Stimulated activated CD4-positive, alpha-beta T cell treated with anti-CD3 and anti-CD28 coated beads, Interleukin-1b, Interleukin-23, amount 100 ng/mL, for 4 hours (primary cell): ENCODE measurements around the gene CABP7.
A peak's percentile ranks its signal among the peaks of the same experiment; 100 is the strongest.
"Not testable (repeated sequence)": the region's sequence is repeated elsewhere in the genome, so short reads cannot be mapped to it uniquely, and the experiment has no call there.

ENCODE experiments used
- DNase-seq, 2 donors: peaks; one replicate each; pipeline ENCODE4 v3.0.0-alpha.2; 2020; ENCODE audit warnings: low read depth in 2 of 2

Gene CABP7

DNA sequence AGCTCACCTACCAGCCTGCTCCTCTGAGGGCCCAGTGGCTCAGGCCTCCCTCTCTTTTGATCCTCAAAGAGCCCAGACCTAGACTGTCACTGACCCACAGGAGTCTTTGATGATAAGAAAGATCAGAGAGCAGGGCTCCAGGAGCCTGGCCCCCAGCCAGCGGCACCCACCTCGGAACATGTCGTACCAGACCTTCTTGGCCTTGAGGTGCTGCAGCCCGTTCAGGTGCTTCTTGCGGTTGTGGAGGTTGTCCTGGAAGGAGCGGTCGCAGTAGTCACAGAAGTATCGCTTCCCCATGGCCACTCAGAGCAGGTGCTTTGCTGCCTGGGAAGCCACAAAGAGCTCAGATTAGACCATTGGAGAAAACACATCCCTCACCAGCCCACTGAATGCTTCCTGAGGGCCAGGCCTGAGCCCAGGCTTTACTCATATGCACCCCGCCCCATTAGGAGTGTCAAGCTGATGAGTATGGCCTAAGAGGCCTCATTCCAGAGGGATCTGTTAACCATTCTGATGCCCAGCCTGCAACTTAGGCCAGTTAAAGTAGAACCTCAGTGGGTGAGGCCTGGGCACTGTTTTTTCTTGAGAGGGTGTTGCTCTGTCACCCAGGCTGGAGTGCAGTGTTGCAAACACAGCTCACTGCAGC, 28.6 kb downstream of the CABP7 start:
- no peak for DNase-seq

DNA sequence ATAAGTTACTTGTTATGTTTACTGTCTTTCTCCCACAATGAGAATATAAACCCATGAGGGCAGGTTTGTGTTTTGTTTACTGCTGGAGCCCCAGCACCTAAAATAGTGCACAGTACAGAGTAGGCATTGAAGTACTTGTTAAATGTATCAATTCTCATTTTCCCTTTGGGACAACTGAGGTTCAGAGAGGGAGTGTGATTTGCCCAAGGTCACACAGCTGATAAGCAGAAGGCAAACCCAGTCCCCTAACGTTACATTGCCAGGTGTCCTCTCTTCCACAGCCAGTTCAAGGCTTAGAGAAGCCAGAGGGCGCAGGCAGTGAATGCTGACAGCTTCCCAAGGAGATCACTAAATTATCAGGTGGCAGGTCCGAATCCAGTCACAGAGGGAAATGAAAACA, 30.2 kb downstream of the CABP7 start:
- DNase-seq = no peak

DNA sequence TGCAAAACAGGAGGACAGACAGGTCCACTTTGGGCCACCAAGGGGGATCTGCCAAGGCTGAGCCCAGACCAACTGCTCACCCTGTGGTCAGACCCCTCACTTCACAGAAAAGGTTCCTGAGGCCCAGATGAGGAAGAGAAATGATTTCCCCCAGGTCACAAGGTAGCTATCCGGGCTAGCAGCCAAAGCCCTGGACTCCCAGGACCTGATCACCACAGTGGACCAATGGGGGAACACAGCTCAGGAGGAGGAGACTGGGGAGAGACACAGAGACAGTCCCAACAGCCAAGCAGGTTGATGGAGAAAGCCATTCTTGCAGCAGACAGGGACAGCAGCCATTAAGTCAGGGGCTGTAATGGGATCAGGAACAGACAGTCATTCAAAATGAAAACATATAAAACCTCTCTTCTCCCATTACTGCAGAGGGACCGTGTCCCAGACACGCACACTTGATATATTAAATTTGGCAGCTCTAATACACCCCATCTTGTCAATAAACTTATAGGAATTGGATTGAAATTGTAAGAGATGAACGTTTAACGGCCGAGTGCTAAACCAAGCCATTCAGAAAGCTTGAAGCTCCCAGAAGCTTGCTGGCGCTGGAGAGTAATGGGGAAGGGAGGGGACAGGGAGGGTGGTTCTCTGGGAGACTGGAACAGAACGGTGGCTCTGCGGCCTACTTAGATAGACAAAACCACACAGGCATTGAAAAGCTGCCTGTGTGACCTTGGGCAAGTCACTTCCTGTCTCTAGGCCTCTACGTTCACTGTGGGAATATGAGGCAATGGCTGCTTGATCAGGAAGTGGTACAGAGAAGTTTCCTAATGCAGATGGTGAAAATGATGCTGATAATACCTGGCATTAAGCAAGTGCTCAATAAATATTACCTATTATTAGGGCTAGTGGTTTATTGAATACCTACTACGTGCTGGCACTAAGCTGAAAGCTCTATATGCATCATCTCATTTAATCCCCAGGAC, 31.0 kb downstream of the CABP7 start:
- DNase-seq = no peak

DNA sequence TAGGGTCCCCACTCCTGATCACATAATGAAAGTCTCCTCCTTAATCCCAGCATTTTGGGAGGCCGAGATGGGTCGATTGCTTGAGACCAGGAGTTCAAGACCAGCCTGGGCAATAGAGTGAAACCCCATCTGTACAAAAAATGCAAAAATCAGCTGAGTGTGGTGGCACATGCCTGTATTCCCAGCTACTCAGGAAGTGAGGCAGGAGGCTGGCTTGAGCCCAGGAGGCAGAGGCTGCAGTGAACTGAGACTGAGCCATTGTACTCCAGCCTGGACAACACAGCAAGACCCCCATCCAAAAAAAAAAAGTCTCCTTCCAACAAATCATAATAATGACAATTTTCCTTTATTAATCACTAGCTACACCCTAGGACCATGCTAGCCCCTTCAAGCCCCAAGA, 31.9 kb downstream of the CABP7 start:
- DNase-seq = no peak

DNA sequence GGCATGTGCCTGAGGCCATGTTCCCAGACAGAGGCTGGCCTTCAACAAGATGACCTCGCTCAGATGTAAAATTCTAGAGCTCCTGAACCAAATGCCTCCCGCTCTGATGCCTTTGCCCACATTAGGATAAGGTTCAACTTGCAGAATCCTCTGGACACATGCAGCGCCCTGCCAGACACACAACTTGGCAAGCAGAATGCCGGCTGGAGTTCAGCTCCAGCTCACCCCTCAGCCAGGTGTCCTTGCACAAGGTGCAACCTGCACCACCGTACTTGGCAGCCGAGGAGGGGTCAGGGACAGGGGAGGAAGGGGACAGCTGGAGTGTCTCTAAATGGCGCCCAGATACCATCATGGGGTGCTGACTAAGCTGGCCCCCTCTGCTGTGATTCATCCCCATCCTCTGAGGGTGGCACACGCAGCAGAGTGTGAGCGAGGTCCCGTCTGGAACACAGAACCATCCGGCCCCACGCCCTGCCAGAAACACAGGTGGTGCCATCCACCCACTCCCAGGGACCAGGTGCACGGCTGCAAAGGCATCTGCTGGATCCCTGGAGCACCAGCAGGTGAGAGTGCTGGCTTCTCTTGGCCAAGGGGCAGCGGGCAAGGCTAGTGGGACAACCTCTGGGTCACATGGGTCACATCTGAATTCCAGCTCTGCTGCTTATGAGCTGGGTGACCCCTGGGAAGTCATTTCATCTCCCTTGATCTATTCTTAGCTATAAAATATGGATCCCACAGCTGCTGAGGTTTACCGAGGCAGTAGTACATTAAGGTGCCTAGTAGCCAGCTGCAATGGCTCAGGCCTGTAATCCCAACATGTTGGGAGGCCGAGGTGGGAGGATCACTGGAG, 34.2 kb downstream of the CABP7 start:
- no peak for DNase-seq

DNA sequence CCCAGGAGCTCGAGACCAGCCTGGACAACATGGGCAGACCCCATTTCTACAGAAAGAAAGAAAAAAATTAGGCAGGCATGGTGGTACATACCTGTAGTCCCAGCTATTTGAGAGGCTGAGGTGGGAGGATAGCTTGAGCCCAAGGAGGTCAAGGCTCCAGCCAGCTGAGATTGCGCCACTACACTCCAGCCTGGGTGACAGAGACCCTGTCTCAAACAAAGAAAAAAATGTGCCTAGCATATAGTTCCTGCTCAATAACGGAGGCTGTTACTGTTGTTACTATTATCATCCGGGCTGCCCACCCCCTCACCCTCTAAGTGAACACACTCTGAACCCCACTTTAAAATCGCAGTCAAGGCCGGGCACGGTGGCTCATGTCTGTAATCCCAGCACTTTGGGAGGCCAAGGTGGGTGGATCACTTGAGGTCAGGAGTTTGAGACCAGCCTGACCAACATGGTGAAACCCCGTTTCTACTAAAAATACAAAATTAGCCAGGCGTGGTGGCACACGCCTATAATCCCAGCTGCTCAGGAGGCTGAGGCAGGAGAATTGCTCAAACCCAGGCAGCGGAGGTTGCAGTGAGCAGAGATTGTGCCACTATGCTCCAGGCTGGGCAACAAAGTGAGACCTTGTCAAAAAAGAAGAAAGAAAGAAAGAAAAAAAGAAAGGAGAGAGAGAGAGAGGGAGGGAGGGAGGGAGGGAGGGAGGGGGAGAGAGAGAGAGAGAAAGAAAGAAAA, 35.0 kb downstream of the CABP7 start:
- not testable (repeated sequence) for DNase-seq

DNA sequence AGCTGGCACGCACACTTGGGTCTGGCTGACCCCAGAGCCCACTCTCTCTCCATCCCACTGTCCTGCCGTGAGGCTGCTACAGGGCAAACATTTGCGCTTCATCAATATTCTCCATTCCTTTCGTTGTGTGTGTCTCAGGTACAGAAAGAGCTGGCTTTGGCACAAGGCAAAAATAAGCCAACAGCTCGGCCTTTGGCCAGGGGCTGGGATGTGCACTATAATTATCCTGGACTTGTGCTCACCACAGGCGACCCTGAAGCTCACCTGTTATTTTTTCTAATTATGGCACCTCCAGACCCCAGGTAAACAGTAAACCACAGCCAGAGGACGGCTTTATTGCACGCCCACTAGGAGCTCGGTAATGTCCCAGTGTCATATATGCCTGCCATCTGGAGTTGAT, 36.1 kb downstream of the CABP7 start:
- no peak for DNase-seq

DNA sequence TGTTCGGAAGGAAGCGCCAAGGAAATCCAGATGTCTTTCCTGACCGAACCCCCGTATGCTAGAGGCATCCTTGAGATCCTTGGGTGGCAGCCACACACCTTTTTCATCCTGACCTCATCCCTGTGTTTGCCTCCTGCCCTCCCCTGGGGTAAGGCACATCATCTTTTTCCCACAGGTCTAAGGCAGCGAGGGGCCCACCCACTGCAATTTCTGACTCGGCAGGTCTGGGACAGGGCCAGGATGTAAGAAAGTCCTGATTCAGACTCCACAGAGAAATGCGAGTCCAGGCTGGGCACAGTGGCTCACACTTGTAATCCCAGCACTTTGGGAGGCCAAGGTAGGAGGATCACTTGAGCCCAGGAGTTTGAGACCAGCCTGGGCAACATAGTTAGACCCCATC, 36.5 kb downstream of the CABP7 start:
- DNase-seq = no peak

DNA sequence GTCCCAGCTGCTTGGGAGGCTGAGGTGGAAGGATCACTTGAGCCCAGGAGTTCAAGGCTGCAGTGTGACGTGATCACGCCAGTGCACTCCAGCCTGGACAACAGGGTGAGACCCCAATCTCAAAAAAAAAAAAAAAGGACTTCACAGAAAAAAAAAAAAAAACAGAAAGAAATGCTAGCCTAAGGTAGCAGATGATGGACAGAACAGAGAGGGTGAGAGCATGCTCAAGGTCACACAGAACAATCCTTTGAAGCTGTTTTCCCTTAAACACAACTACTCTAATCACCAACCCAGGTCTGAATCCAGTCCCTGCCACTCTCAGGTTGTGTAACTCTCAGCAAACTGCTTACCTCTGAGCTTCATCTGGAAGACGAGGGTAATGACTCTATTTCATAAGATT, 37.3 kb downstream of the CABP7 start:
- no peak for DNase-seq

DNA sequence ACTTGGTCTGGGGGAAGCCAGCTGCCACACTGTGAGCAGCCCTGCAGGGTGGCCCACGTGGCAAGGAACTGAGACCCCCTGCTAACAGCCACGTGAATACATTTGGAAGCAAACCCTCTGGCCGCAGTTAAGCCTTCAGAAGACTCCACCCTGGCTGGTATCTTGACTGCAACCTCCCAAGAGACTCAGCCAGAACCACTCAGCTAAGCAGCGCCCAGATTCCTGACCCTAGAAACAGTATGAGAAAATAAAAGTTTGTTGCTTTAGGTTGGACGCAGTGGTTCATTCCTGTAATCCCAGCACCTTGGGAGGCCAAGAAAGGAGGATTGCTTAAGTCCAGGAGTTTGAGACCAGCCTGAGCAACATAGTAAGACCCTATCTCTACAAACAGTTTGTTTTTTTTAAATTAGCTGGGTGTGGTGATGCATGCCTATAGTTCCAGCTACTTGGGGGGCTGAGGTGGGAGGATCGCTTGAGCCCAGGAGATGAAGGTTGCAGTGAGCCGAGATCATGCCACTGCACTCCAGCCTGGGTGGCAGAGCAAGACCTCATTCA, 38.3 kb downstream of the CABP7 start:
- no peak for DNase-seq

DNA sequence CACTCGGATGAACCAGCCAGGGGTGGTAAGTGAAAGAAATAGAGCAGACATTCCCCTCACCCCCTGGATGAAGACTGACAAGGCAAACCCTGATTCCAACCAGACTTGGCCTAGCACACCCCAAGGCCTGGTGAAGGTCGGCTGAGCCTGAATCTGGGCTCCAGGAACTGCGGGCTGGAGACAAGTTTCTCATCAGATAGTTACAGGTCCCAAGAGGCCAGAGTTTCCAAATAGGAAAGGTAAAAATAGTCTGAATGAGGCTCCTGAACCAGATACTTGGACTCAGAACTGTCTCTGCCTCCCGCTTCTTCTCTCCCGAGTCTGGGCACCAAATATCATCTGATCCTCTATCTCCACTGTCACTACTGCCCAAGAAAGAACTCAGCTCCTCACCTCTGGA, 39.2 kb downstream of the CABP7 start:
- no peak for DNase-seq

DNA sequence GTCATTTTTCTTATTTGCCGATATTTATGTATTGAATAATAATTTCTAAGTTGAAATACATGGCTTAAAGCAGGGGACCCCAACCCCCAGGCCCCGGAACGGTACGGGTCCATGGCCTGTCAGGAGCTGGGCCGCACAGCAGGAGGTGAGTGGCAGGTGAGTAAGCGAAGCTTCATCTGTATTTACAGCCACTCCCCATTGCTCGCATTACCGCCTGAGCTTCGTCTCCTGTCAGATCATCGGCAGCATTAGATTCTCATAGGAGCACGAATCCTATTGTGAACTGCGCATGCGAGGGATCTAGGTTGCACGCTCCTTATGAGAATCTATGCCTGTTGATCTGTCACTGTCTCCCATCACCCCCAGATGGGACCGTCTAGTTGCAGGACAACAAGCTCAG, 42.5 kb downstream of the CABP7 start:
- no peak for DNase-seq

DNA sequence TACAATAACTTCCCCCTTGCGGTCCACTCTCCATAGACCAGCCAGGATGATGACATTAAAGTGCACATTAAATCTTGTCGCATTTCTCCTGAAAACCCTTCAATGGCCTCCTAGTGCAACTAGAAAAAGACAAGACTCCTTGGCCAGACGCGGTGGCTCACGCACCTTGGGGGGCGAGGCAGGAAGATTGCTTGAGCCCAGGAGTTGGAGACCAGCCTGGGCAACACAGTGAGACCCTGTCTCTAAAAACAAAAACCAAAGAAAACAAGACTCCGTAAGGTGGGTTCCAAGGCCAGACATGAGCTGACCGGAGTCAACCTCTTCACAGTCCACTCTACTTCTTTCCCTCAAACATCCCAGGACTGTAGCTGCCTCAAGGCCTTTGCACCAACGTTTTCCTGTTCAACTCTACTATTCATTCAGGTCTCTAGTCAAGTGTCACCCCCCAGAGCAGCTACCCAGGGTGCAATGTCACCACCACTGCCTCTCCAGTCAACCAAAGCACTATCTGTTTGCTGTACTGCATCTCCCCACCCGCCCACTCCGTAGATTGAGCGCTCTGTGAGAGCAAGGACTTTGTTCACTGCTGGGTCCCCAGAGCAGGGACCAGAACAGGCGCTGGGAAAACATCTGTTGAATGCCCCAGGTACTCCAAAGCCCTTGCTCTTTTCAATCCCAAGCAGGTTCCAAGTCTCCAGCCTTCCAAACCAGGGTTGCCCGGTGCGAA, 46.3 kb downstream of the CABP7 start:
- DNase-seq = no peak

DNA sequence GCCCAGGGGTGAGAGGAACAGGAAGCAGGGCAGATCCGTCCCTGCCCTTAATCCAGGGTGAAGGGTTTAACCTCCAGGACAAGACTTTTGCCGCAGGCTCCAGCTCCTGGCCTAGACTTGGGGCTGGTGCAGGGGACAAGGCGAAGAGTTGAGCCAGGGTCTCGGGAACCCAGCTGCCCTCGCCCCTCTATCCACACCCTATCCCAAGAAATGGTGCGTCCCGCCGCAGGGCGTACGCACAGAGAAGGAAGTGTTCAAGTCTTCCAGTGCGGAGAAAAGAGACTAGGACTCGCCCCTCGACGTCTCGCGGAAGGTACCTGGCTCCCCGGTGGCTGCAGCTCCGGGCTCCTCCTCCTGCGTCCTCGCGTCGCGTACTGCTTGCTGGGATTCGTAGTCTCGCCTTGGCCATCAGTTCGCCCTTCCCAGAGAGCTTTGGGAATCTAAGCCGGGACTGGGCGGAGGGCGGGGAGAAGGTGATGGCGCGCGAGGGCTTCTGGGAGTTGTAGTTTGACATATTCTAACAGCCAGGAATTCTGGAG, 46.9 kb downstream of the CABP7 start, which contains the start of gene ZMAT5:
TSS of gene ZMAT5 (minus strand) at position 376 of the 539 bp plus-strand sequence. CDS start 18,463 bp downstream, outside the sequence.
- peak; percentile 80 to 84 for DNase-seq

DNA sequence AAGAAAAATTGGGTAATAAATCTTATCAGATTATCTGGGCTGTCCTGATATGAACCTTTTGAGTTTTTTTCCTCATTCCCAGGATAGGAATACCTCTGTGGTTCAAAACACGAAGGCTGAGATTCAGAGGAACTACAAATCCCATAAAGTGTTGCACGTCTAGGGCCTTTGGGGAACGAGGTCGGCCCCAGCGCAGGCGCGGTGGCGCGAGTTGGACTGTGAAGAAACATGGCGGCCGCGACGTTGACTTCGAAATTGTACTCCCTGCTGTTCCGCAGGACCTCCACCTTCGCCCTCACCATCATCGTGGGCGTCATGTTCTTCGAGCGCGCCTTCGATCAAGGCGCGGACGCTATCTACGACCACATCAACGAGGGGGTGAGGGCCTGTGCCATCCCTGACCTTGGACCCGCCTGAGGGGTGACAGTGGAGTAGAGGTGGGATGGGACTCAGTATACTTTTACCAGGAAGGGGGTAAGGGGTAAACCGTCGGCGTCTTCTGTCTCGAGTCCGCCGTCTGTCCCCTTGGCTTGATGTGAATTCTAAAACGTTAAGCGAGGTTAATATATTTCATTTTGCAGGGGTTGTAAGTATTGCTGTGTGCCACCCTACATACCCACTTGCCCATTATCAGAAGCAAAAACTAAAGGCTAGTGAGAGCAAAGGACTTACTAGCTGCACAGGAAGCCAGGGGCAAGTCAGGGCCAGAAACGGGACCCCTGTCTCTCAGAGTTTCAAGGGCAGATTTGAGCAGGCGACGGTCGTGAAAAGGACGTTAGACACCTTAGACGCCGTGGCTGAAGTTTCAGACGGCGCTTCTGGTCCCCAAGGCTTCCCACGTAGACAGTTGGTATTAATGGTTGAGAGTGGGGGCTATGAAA, 47.6 kb downstream of the CABP7 start, which contains the start of gene UQCR10:
TSS of gene UQCR10 (plus strand) at position 199 of the 881 bp plus-strand sequence. CDS start at position 229, 30 bp downstream.
- DNase-seq = peak; percentile 85 to 91

DNA sequence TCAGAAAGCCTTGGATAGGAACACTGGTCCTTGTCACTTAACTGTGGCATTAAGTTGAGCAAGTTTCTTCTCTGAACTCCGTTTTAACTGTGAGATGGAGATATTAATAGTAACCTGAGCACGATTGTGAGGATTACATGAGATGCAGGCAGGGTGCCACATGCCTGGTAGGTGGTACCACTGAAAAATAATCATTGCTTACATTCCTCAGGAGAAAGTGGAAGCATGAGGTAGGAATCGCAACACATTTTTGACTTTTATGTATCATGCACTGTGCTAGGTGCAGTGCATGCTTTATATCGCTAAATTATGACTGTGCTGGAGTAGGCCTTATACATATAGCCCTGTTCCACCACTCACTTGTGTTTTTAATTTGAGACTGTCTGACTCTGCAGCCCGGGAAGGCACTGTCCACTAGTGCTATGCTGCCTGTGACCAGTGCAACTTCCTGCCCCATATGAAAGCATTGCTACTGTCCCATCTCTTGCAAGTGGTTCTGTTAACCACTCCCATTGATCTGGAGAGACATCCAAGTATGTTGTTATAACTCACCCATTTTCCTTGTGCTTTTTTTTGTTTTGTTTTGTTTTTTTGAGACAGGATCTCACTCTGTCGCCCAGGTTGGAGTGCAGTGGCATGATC, 48.4 kb downstream of the CABP7 start:
- no peak for DNase-seq

DNA sequence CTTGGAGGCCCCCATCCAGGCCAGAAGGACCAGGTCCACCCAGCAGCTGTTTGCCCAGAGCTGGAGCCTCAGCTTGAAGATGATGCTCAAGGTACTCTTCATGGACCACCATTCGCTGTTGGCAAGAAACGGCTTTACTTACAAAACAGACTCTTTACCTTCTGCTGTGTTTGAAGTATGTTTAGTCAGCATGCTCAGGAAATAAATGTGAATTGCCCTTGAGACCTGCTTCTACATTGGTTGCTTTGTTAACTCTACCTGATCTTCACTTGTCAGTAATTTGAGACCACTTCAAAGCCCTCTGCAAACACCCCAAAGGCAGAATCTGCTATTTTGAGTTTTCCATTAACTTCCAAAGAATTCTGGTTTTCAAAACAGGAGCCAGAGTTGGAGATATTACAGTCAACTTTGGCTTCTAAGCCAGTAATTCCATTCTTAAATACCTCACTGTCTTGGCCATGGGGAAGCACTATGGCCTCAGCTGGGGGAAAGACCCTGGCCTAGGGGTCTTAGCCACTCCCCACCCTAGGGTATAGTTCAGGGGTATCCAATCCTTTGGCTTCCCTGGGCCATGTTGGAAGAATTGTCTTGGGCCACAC, 50.0 kb downstream of the CABP7 start:
- DNase-seq = no peak

DNA sequence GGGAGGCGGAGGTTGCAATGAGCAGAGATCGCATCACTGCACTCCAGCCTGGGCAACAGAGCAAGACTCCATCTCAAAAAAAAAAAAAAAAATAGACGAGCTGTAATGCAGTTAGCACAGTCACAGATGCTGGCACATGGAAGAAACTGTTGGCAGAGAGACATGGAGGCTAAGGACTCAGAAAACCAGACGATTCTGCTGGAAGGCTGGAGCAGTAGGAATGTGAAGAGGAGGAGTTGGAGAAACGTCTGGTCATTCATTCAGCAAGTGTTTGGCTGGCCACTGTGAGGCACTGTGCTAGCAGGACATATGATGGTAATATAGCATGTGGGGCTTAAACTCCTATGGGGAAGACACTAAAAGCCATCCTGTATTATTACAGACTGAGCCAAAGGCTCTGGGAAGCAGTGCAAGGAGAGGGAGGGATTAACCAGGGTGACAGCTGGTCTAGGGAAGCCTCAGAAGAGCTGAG, 52.4 kb downstream of the CABP7 start:
- DNase-seq = no peak
